SH-SY5Y (cell line): ENCODE results near the gene TRIOBP.

Source experiments
- GATA2 ChIP-seq: IDR thresholded peaks from 2 replicates; pipeline ENCODE4 v1.6.1; 2011; ENCODE audit warnings: mild to moderate bottlenecking, low read depth, low read length
- GATA3 ChIP-seq: IDR thresholded peaks from 2 replicates; pipeline ENCODE4 v1.6.1; 2011; ENCODE audit warnings: low read depth, mild to moderate bottlenecking, low read length, moderate library complexity

- no peak for TF ChIP-seq GATA2
- TF ChIP-seq GATA3, result no peak
These were observed 99.2 kb downstream of the TRIOBP start for GRCh38 chr22:37796079-37796478.
